ENCODE data around the gene COMMD2. TPM values are rescaled to one million over a fixed set of nuclear protein-coding genes. Genes with fewer than 3 reads are reported as not detected.

COMMD2 gene
- total and polyA plus RNA-seq, 7 experiments from 2014 or later = 29.9 to 77.5 (median 39.6) TPM

GRCh38 chr3:149767720-149768119 is 15.4 kb upstream of the COMMD2 start:
- peaks cover 12 to 36% (median 19%) of the 10 kb centered on the region in 5 donors for H3K27me3 Mint-ChIP-seq
- no peak overlapping the region for H3K4me3 ChIP-seq (ENCODE audit: low read length)
- ChIA-PET CTCF (no interaction called here), POLR2A (no interaction called here)
- no peak overlapping the region for H3K27ac Mint-ChIP-seq
- no peaks in the 10 kb centered on the region for H3K27me3 ChIP-seq (ENCODE audit: control insufficient read depth in 2 of 2, insufficient read depth in 2 of 2, low read length in 2 of 2)
- no peaks in the 10 kb centered on the region for H3K36me3 Mint-ChIP-seq
- peaks cover 0 to 2% (median 0%) of the 10 kb centered on the region in 7 donors for H3K4me1 Mint-ChIP-seq
- H3K4me3 Mint-ChIP-seq = no peak overlapping the region
- H3K27ac ChIP-seq (ENCODE audit: low read depth, low read length) = no peak overlapping the region
- intact Hi-C loops (cut with micrococcal nuclease) = loop anchor here in 1 of 2 donors (5.0 kb wide), 1 partner anchor 45 kb away; the partner anchor contains the start of gene RNF13
- ATAC-seq (no peak), DNase-seq (no peak)
- H3K36me3 ChIP-seq (ENCODE audit: control insufficient read depth in 2 of 3, insufficient read depth in 3 of 3, low read length in 3 of 3) = no peaks in the 10 kb centered on the region
- H3K9me3 Mint-ChIP-seq = no peaks in the 10 kb centered on the region
- no peaks in the 10 kb centered on the region for H3K9me3 ChIP-seq (ENCODE audit: control insufficient read depth in 2 of 3, low read length in 3 of 3)
- H3K4me1 ChIP-seq (ENCODE audit: control insufficient read depth in 2 of 2, insufficient read depth in 2 of 2, low read length in 2 of 2) = no peaks in the 10 kb centered on the region

GRCh38 chr3:149765762-149766334 is 13.6 kb upstream of the COMMD2 start:
- Histone ChIP-seq H3K4me3 (ENCODE audit: low read length) (no peak overlapping the region), H3K36me3 (ENCODE audit: control insufficient read depth in 2 of 3, insufficient read depth in 3 of 3, low read length in 3 of 3) (no peaks in the 10 kb centered on the region), H3K9me3 (ENCODE audit: control insufficient read depth in 2 of 3, low read length in 3 of 3) (no peaks in the 10 kb centered on the region), H3K27me3 (ENCODE audit: control insufficient read depth in 2 of 2, insufficient read depth in 2 of 2, low read length in 2 of 2) (no peaks in the 10 kb centered on the region), H3K4me1 (ENCODE audit: control insufficient read depth in 2 of 2, insufficient read depth in 2 of 2, low read length in 2 of 2) (no peaks in the 10 kb centered on the region), H3K27ac (ENCODE audit: low read depth, low read length) (no peak overlapping the region)
- peaks cover 0 to 2% (median 0%) of the 10 kb centered on the region in 7 donors for H3K4me1 Mint-ChIP-seq
- H3K9me3 Mint-ChIP-seq = no peaks in the 10 kb centered on the region
- no peak overlapping the region for H3K4me3 Mint-ChIP-seq
- peaks cover 8 to 30% (median 16%) of the 10 kb centered on the region in 5 donors for H3K27me3 Mint-ChIP-seq
- intact Hi-C loops (cut with micrococcal nuclease) = loop anchor here in 1 of 2 donors (1.0 to 5.0 kb wide), 2 partner anchors 46 to 418 kb away; partner anchors contain the start of gene RNF13
- H3K27ac Mint-ChIP-seq = no peak overlapping the region
- DNase-seq (no peak), ATAC-seq (no peak)
- ChIA-PET POLR2A (interaction anchor here (0.5 to 1.4 kb wide), 2 partner anchors 15 to 42 kb away, joined by 3 to 5 read pairs; no protein-coding TSS in a partner anchor), CTCF (interaction anchor here (0.7 to 1.9 kb wide), 2 partner anchors 43 to 606 kb away, joined by 3 to 7 read pairs; no protein-coding TSS in a partner anchor)
- H3K36me3 Mint-ChIP-seq = no peaks in the 10 kb centered on the region

- H3K4me3 ChIP-seq (ENCODE audit: low read length) = no peak overlapping the region
- Mint-ChIP-seq H3K27ac (no peak overlapping the region), H3K27me3 (peaks cover 14 to 34% (median 19%) of the 10 kb centered on the region in 5 donors), H3K4me1 (peaks cover 0 to 2% (median 0%) of the 10 kb centered on the region in 7 donors), H3K4me3 (no peak overlapping the region), H3K36me3 (no peaks in the 10 kb centered on the region), H3K9me3 (no peaks in the 10 kb centered on the region)
- DNase-seq (no peak), ATAC-seq (no peak)
- intact Hi-C loops (cut with micrococcal nuclease) = no loop called here
- no peaks in the 10 kb centered on the region for H3K4me1 ChIP-seq (ENCODE audit: control insufficient read depth in 2 of 2, insufficient read depth in 2 of 2, low read length in 2 of 2)
- ChIA-PET POLR2A (interaction anchor here (1.3 to 1.4 kb wide), 2 partner anchors 13 kb away, joined by 3 to 5 read pairs; partner anchors contain the start of gene COMMD2), CTCF (no interaction called here)
- no peaks in the 10 kb centered on the region for H3K9me3 ChIP-seq (ENCODE audit: control insufficient read depth in 2 of 3, low read length in 3 of 3)
- H3K36me3 ChIP-seq (ENCODE audit: control insufficient read depth in 2 of 3, insufficient read depth in 3 of 3, low read length in 3 of 3) = no peaks in the 10 kb centered on the region
- H3K27me3 ChIP-seq (ENCODE audit: control insufficient read depth in 2 of 2, insufficient read depth in 2 of 2, low read length in 2 of 2) = no peaks in the 10 kb centered on the region
- H3K27ac ChIP-seq (ENCODE audit: low read depth, low read length) = no peak overlapping the region
Observed at GRCh38 chr3:149764302-149764701, 12.0 kb upstream of the COMMD2 start.

- H3K27ac ChIP-seq (ENCODE audit: low read depth, low read length) = no peak overlapping the region
- DNase-seq (no peak), ATAC-seq (no peak)
- ChIA-PET CTCF (no interaction called here), POLR2A (interaction anchor here (1.3 kb wide), 1 partner anchor 12 kb away, joined by 3 read pairs; the partner anchor contains the start of gene COMMD2)
- no peaks in the 10 kb centered on the region for H3K36me3 Mint-ChIP-seq
- no peaks in the 10 kb centered on the region for H3K27me3 ChIP-seq (ENCODE audit: control insufficient read depth in 2 of 2, insufficient read depth in 2 of 2, low read length in 2 of 2)
- H3K4me1 Mint-ChIP-seq = peaks cover 0 to 2% (median 0%) of the 10 kb centered on the region in 7 donors
- no peaks in the 10 kb centered on the region for H3K9me3 ChIP-seq (ENCODE audit: control insufficient read depth in 2 of 3, low read length in 3 of 3)
- intact Hi-C loops (cut with micrococcal nuclease) = no loop called here
- no peaks in the 10 kb centered on the region for H3K9me3 Mint-ChIP-seq
- no peak overlapping the region for H3K4me3 Mint-ChIP-seq
- no peak overlapping the region for H3K4me3 ChIP-seq (ENCODE audit: low read length)
- H3K27ac Mint-ChIP-seq = no peak overlapping the region
- H3K4me1 ChIP-seq (ENCODE audit: control insufficient read depth in 2 of 2, insufficient read depth in 2 of 2, low read length in 2 of 2) = no peaks in the 10 kb centered on the region
- no peaks in the 10 kb centered on the region for H3K36me3 ChIP-seq (ENCODE audit: control insufficient read depth in 2 of 3, insufficient read depth in 3 of 3, low read length in 3 of 3)
- H3K27me3 Mint-ChIP-seq = peaks cover 14 to 36% (median 16%) of the 10 kb centered on the region in 5 donors
Observed at GRCh38 chr3:149763565-149764195, 11.4 kb upstream of the COMMD2 start.

GRCh38 chr3:149753717-149754116 is 1.4 kb upstream of the COMMD2 start:
- ChIA-PET CTCF (interaction anchor here (0.6 kb wide), 1 partner anchor 54 kb away, joined by 3 read pairs; no protein-coding TSS in a partner anchor), POLR2A (interaction anchor here (0.6 kb wide), 1 partner anchor 15 kb away, joined by 3 read pairs; no protein-coding TSS in a partner anchor)
- DNase-seq (no peak), ATAC-seq (no peak)
- peak overlapping the region; percentile 81 for H3K4me3 ChIP-seq (ENCODE audit: low read length)
- no peaks in the 10 kb centered on the region for H3K9me3 ChIP-seq (ENCODE audit: control insufficient read depth in 2 of 3, low read length in 3 of 3)
- H3K4me1 Mint-ChIP-seq = peaks cover 12 to 44% (median 30%) of the 10 kb centered on the region in 7 donors
- H3K36me3 Mint-ChIP-seq = peaks cover 0 to 15% (median 10%) of the 10 kb centered on the region in 5 donors
- peaks cover 0 to 2% (median 0%) of the 10 kb centered on the region in 5 donors for H3K27me3 Mint-ChIP-seq
- H3K4me1 ChIP-seq (ENCODE audit: control insufficient read depth in 2 of 2, insufficient read depth in 2 of 2, low read length in 2 of 2) = peaks cover 9 to 20% of the 10 kb centered on the region in 2 donors
- peaks cover 0 to 5% (median 0%) of the 10 kb centered on the region in 3 experiments for H3K36me3 ChIP-seq (ENCODE audit: control insufficient read depth in 2 of 3, insufficient read depth in 3 of 3, low read length in 3 of 3)
- H3K27ac ChIP-seq (ENCODE audit: low read depth, low read length) = no peak overlapping the region
- peak overlapping the region in 7 of 9 donors; percentile 68 to 97 (median 96) for H3K27ac Mint-ChIP-seq
- peak overlapping the region; percentile 70 to 98 (median 96) for H3K4me3 Mint-ChIP-seq
- intact Hi-C loops (cut with micrococcal nuclease) = loop anchor here in 1 of 2 donors (2.0 to 5.0 kb wide), 3 partner anchors 217 to 1009 kb away; partner anchors contain the start of genes GYG1, PFN2 and SIAH2
- no peaks in the 10 kb centered on the region for H3K27me3 ChIP-seq (ENCODE audit: control insufficient read depth in 2 of 2, insufficient read depth in 2 of 2, low read length in 2 of 2)
- no peaks in the 10 kb centered on the region for H3K9me3 Mint-ChIP-seq

GRCh38 chr3:149752788-149753136 is 473 bp upstream of the COMMD2 start:
- H3K4me3 ChIP-seq (ENCODE audit: low read length) = peak overlapping the region; percentile 81
- no peaks in the 10 kb centered on the region for H3K9me3 Mint-ChIP-seq
- ATAC-seq = peak; percentile 6
- H3K4me1 Mint-ChIP-seq = peaks cover 12 to 54% (median 30%) of the 10 kb centered on the region in 7 donors
- peaks cover 0 to 13% (median 0%) of the 10 kb centered on the region in 3 experiments for H3K36me3 ChIP-seq (ENCODE audit: control insufficient read depth in 2 of 3, insufficient read depth in 3 of 3, low read length in 3 of 3)
- peak overlapping the region; percentile 90 to 97 (median 96) for H3K27ac Mint-ChIP-seq
- H3K4me1 ChIP-seq (ENCODE audit: control insufficient read depth in 2 of 2, insufficient read depth in 2 of 2, low read length in 2 of 2) = peaks cover 9 to 20% of the 10 kb centered on the region in 2 donors
- POLR2A ChIA-PET = interaction anchor here (0.6 to 2.2 kb wide), 5 partner anchors 61 to 1010 kb away, joined by 3 to 20 read pairs (median 5); partner anchors contain the start of genes HPS3, RNF13, SELENOT and SIAH2
- no peaks in the 10 kb centered on the region for H3K9me3 ChIP-seq (ENCODE audit: control insufficient read depth in 2 of 3, low read length in 3 of 3)
- intact Hi-C loops (cut with micrococcal nuclease) = loop anchor here (1.0 to 5.0 kb wide), 9 partner anchors 56 to 1010 kb away; partner anchors contain the start of genes RNF13 (in 2 of the 2), EIF2A (in 1 of the 2), GYG1 (in 1 of the 2) and HLTF (in 1 of the 2)
- H3K36me3 Mint-ChIP-seq = peaks cover 7 to 23% (median 20%) of the 10 kb centered on the region in 5 donors
- peaks cover 0 to 2% (median 0%) of the 10 kb centered on the region in 5 donors for H3K27me3 Mint-ChIP-seq
- peak overlapping the region; percentile 94 to 98 (median 96) for H3K4me3 Mint-ChIP-seq
- peak overlapping the region; percentile 73 for H3K27ac ChIP-seq (ENCODE audit: low read depth, low read length)
- CTCF ChIA-PET = interaction anchor here (0.7 to 2.2 kb wide), 3 partner anchors 11 to 56 kb away, joined by 3 to 10 read pairs (median 8); no protein-coding TSS in a partner anchor
- H3K27me3 ChIP-seq (ENCODE audit: control insufficient read depth in 2 of 2, insufficient read depth in 2 of 2, low read length in 2 of 2) = no peaks in the 10 kb centered on the region
- DNase-seq = no peak
